ENCODE measurements around the gene RAB27A. TPM values are rescaled to one million over a fixed set of nuclear protein-coding genes. Genes with fewer than 3 reads are reported as not detected.
"Not testable (repeated sequence)": the region's sequence is repeated elsewhere in the genome, so short reads cannot be mapped to it uniquely, and the experiment has no call there.

RAB27A gene
- total RNA-seq, 3 donors from 2014 or later = 95.3 to 144 (median 108) TPM

DNA sequence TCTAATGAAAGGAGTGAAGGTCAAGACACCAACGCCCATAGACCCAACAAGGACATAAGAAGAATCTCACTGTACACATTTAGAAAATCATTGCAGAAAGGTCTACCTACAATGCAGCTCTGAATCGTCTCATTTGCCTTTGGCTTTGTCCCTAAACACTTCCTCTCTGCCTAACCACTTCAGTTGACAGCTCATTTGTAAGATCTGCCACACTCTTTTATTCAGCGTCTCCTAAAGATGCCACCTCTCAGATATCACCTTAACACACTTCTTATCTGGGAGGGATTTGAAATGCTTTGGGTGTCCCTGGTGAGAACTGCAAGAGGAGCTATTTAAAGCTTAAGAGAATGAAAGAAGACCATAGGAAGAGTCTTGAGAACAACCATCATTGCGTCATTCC lies 38.7 kb downstream of the RAB27A start:
- no peak overlapping the region for H3K4me3 Mint-ChIP-seq

DNA sequence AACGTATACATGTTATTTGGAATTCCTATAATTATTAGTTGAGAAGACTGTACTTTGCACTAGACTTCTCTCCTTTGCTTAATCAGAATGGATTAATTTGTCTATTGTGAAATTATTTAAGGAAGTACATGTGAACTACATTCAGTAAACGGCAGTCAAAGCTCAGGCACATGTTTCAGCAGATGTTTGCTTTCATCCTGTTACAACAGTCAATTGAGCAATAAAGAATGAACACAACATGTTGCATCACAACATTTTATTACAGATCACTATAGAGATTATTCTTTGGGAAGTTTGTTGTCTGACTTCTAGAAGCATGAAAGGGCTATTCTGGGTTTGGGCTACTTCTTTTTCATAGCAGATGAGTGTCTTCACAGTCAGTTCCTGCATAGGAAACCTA lies 39.2 kb downstream of the RAB27A start:
- Mint-ChIP-seq H3K4me3 (no peak overlapping the region), H3K4me1 (ENCODE audit: low read depth) (peaks cover 64% of the 10 kb centered on the region), H3K27me3 (ENCODE audit: low read depth) (no peaks in the 10 kb centered on the region), H3K9me3 (no peaks in the 10 kb centered on the region), H3K36me3 (ENCODE audit: insufficient read depth) (peaks cover 30% of the 10 kb centered on the region)
- DNase-seq (no peak), ATAC-seq (no peak)

More for the DNA sequence above, 38.7 kb downstream of the RAB27A start:
- Mint-ChIP-seq H3K27me3 (ENCODE audit: low read depth) (no peaks in the 10 kb centered on the region), H3K4me1 (ENCODE audit: low read depth) (peaks cover 67% of the 10 kb centered on the region), H3K36me3 (ENCODE audit: insufficient read depth) (peaks cover 35% of the 10 kb centered on the region), H3K9me3 (no peaks in the 10 kb centered on the region)
- DNase-seq (no peak), ATAC-seq (no peak)

DNA sequence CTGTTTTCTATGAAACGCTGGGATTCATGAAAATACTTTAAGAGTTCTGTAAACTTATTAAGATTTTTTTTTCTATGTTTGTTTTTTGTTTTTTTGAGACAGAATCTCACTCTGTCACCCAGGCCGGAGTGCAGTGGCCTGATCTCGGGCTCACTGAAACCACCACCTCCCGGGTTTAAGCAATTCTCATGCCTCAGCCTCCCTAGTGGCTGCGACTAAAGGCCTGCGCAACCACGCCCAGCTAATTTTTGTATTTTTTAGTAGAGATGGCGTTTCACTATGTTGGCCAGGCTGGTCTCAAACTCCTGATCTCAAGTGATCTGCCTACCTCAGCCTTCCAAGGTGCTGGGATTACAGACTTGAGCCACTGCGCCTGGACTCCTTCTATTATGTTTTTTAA lies 39.7 kb downstream of the RAB27A start:
- H3K4me1 Mint-ChIP-seq (ENCODE audit: low read depth) = peaks cover 64% of the 10 kb centered on the region
- H3K9me3 Mint-ChIP-seq; ATAC-seq; H3K27me3 Mint-ChIP-seq (ENCODE audit: low read depth); DNase-seq; H3K4me3 Mint-ChIP-seq: not testable (repeated sequence)
- H3K36me3 Mint-ChIP-seq (ENCODE audit: insufficient read depth) = peaks cover 30% of the 10 kb centered on the region

DNA sequence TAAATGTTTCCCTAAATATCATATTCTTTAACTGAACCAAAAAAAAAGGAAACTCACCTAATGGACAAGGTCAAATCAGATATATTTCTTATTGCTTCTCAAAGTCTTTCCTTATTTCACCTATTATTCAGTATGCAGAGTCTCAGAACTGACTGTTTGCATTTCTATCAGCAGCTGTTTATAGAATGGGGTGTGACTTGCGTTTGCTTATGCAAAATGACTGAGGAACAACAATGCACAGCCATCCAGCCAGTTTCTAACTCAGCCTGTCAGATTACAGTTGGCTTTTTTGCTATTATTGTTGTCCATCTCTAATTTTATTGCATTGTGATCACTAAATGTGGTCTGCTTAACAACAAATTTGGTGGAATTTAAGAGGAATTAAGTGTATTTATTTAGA lies 40.7 kb downstream of the RAB27A start:
- Mint-ChIP-seq H3K4me1 (ENCODE audit: low read depth) (peaks cover 67% of the 10 kb centered on the region), H3K36me3 (ENCODE audit: insufficient read depth) (peaks cover 36% of the 10 kb centered on the region), H3K27me3 (ENCODE audit: low read depth) (no peaks in the 10 kb centered on the region), H3K4me3 (no peak overlapping the region), H3K9me3 (no peaks in the 10 kb centered on the region)
- ATAC-seq = no peak
- no peak for DNase-seq

- no peak overlapping the region for H3K4me3 Mint-ChIP-seq
- H3K36me3 Mint-ChIP-seq (ENCODE audit: insufficient read depth) = peaks cover 36% of the 10 kb centered on the region
- ATAC-seq = no peak
- no peaks in the 10 kb centered on the region for H3K9me3 Mint-ChIP-seq
- no peak for DNase-seq
- H3K4me1 Mint-ChIP-seq (ENCODE audit: low read depth) = peaks cover 67% of the 10 kb centered on the region
- no peaks in the 10 kb centered on the region for H3K27me3 Mint-ChIP-seq (ENCODE audit: low read depth)
Observed at GRCh38 chr15:55247766-55248427, 41.7 kb downstream of the RAB27A start.

DNA sequence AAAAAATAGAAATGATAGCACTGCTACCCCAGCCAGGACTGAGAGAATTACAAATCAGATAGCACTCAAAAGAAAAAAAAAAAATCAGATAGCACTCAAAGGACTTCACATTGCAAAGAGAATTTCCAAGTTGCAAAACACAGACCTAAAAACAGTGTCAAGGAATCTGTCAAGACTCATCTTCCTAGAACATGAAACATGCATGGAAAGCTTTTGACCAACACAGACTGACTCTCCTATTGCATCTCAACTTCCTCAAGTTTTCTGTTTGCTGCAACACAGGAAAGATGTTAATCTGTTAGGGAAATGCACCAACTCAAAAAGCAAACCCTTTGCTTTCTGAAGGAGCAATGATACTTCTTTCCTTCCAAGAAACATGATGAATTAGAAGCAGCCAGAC lies 42.3 kb downstream of the RAB27A start:
- H3K4me3 Mint-ChIP-seq = no peak overlapping the region
- peaks cover 72% of the 10 kb centered on the region for H3K4me1 Mint-ChIP-seq (ENCODE audit: low read depth)
- no peaks in the 10 kb centered on the region for H3K27me3 Mint-ChIP-seq (ENCODE audit: low read depth)
- peaks cover 36% of the 10 kb centered on the region for H3K36me3 Mint-ChIP-seq (ENCODE audit: insufficient read depth)
- no peak for ATAC-seq
- H3K9me3 Mint-ChIP-seq = no peaks in the 10 kb centered on the region
- no peak for DNase-seq

DNA sequence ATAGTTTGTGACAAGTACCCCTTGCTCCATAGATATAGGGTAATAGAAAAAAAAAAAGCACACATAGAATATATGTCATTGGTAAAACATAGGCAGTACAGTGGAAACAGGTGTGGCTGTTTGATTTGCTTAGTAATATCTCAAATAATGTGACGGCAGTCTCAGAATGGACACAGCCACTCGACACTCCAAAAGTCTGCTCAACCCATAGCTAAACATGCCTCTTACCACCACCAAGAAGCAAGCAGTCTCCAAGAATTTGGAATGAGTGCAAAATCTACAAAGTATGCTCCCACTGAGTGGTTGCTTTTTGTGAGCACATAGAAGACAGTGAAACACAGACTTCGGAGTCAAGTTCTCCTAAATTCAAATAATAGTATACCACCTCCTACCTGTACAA lies 43.0 kb downstream of the RAB27A start:
- ATAC-seq = no peak
- H3K27me3 Mint-ChIP-seq (ENCODE audit: low read depth) = no peaks in the 10 kb centered on the region
- no peaks in the 10 kb centered on the region for H3K9me3 Mint-ChIP-seq
- no peak overlapping the region for H3K4me3 Mint-ChIP-seq
- H3K4me1 Mint-ChIP-seq (ENCODE audit: low read depth) = peaks cover 71% of the 10 kb centered on the region
- H3K36me3 Mint-ChIP-seq (ENCODE audit: insufficient read depth) = peaks cover 33% of the 10 kb centered on the region
- no peak for DNase-seq

- Mint-ChIP-seq H3K27me3 (ENCODE audit: low read depth) (no peaks in the 10 kb centered on the region), H3K9me3 (no peaks in the 10 kb centered on the region), H3K4me3 (no peak overlapping the region), H3K4me1 (ENCODE audit: low read depth) (peaks cover 69% of the 10 kb centered on the region), H3K36me3 (ENCODE audit: insufficient read depth) (peaks cover 31% of the 10 kb centered on the region)
- peak; percentile 72 to 73 for ATAC-seq
- DNase-seq = no peak
Observed at GRCh38 chr15:55245059-55245458, 44.6 kb downstream of the RAB27A start.

- peaks cover 26% of the 10 kb centered on the region for H3K36me3 Mint-ChIP-seq (ENCODE audit: insufficient read depth)
- H3K4me3 Mint-ChIP-seq = no peak overlapping the region
- DNase-seq (no peak), ATAC-seq (peak in 1 of 2 donors; percentile 20)
- no peaks in the 10 kb centered on the region for H3K27me3 Mint-ChIP-seq (ENCODE audit: low read depth)
- peaks cover 75% of the 10 kb centered on the region for H3K4me1 Mint-ChIP-seq (ENCODE audit: low read depth)
- H3K9me3 Mint-ChIP-seq = no peaks in the 10 kb centered on the region
Observed at GRCh38 chr15:55241891-55242290, 47.7 kb downstream of the RAB27A start.

- Mint-ChIP-seq H3K9me3 (no peaks in the 10 kb centered on the region), H3K4me1 (ENCODE audit: low read depth) (peaks cover 75% of the 10 kb centered on the region), H3K27me3 (ENCODE audit: low read depth) (no peaks in the 10 kb centered on the region), H3K4me3 (no peak overlapping the region), H3K36me3 (ENCODE audit: insufficient read depth) (peaks cover 27% of the 10 kb centered on the region)
- ATAC-seq (no peak), DNase-seq (no peak)
Observed at GRCh38 chr15:55241186-55241585, 48.4 kb downstream of the RAB27A start.

- H3K4me1 Mint-ChIP-seq (ENCODE audit: low read depth) = peaks cover 78% of the 10 kb centered on the region
- no peak overlapping the region for H3K4me3 Mint-ChIP-seq
- H3K27me3 Mint-ChIP-seq (ENCODE audit: low read depth) = no peaks in the 10 kb centered on the region
- no peak for DNase-seq
- no peaks in the 10 kb centered on the region for H3K9me3 Mint-ChIP-seq
- peaks cover 31% of the 10 kb centered on the region for H3K36me3 Mint-ChIP-seq (ENCODE audit: insufficient read depth)
- ATAC-seq = no peak
Observed at GRCh38 chr15:55240125-55240760, 49.4 kb downstream of the RAB27A start.

- H3K27me3 Mint-ChIP-seq (ENCODE audit: low read depth) = no peaks in the 10 kb centered on the region
- DNase-seq (no peak), ATAC-seq (no peak)
- H3K4me1 Mint-ChIP-seq (ENCODE audit: low read depth) = peaks cover 72% of the 10 kb centered on the region
- no peaks in the 10 kb centered on the region for H3K9me3 Mint-ChIP-seq
- no peak overlapping the region for H3K4me3 Mint-ChIP-seq
- H3K36me3 Mint-ChIP-seq (ENCODE audit: insufficient read depth) = peaks cover 30% of the 10 kb centered on the region
Observed at GRCh38 chr15:55239440-55240124, 50.0 kb downstream of the RAB27A start.

GRCh38 chr15:55238877-55239276 lies 50.7 kb downstream of the RAB27A start:
- no peak overlapping the region for H3K4me3 Mint-ChIP-seq
- no peaks in the 10 kb centered on the region for H3K9me3 Mint-ChIP-seq
- no peaks in the 10 kb centered on the region for H3K27me3 Mint-ChIP-seq (ENCODE audit: low read depth)
- DNase-seq (no peak), ATAC-seq (no peak)
- H3K4me1 Mint-ChIP-seq (ENCODE audit: low read depth) = peaks cover 70% of the 10 kb centered on the region
- peaks cover 32% of the 10 kb centered on the region for H3K36me3 Mint-ChIP-seq (ENCODE audit: insufficient read depth)

GRCh38 chr15:55237219-55238130 lies 52.1 kb downstream of the RAB27A start:
- Mint-ChIP-seq H3K36me3 (ENCODE audit: insufficient read depth) (peaks cover 38% of the 10 kb centered on the region), H3K4me1 (ENCODE audit: low read depth) (peaks cover 61% of the 10 kb centered on the region), H3K9me3 (no peaks in the 10 kb centered on the region), H3K4me3 (peak overlapping the region; percentile 59), H3K27me3 (ENCODE audit: low read depth) (no peaks in the 10 kb centered on the region)
- peak; percentile 82 for ATAC-seq
- DNase-seq = no peak
